Neuronal stem cell (in vitro differentiated cells): ENCODE measurements around the gene OR13C2.

Experiments used
- DNase-seq: peaks from one replicate; pipeline ENCODE4 v3.0.0-alpha.2; 2013; ENCODE audit warnings: low spot score
- H2AFZ ChIP-seq: one replicate; pipeline ENCODE4 v1.6.1; 2013; ENCODE audit warnings: mild to moderate bottlenecking, low read length, inconsistent platforms
- H2AK5ac ChIP-seq: 2 replicates; pipeline ENCODE4 v1.6.1; 2013; ENCODE audit warnings: low read depth, mild to moderate bottlenecking, inconsistent platforms, low read length, moderate library complexity, mixed read lengths
- H2BK120ac ChIP-seq: 2 replicates; pipeline ENCODE4 v1.6.1; 2013; ENCODE audit warnings: low read depth, mild to moderate bottlenecking, inconsistent platforms, low read length, moderate library complexity, mixed read lengths
- H2BK12ac ChIP-seq: one replicate; pipeline ENCODE4 v1.6.1; 2013; ENCODE audit warnings: low read length, inconsistent platforms
- H2BK15ac ChIP-seq: 2 replicates; pipeline ENCODE4 v1.6.1; 2013; ENCODE audit warnings: mild to moderate bottlenecking, low read length, inconsistent platforms, mixed read lengths
- H2BK5ac ChIP-seq: one replicate; pipeline ENCODE4 v1.6.1; 2013; ENCODE audit warnings: inconsistent platforms, mild to moderate bottlenecking, low read length, moderate library complexity
- H3K14ac ChIP-seq: one replicate; pipeline ENCODE4 v1.6.1; 2013; ENCODE audit warnings: low read length, inconsistent platforms
- H3K18ac ChIP-seq: 2 replicates; pipeline ENCODE4 v1.6.1; 2013; ENCODE audit warnings: low read length, inconsistent platforms
- H3K23ac ChIP-seq: 2 replicates; pipeline ENCODE4 v1.6.1; 2013; ENCODE audit warnings: low read depth, mild to moderate bottlenecking, mixed read lengths, low read length, inconsistent platforms; ENCODE audit not compliant: poor library complexity
- H3K27ac ChIP-seq: replicated peaks from 3 replicates; pipeline ENCODE4 v1.5.1; 2013; ENCODE audit warnings: low read length, inconsistent platforms
- H3K27me3 ChIP-seq, 3 experiments: 2 replicates each; pipeline ENCODE4 v1.6.1; 2013; ENCODE audit warnings: low read length in 3 of 3, mild to moderate bottlenecking in 2 of 3, inconsistent platforms in 1 of 3, low read depth in 1 of 3, mixed read lengths in 1 of 3, moderate library complexity in 1 of 3; ENCODE audit not compliant: control insufficient read depth in 3 of 3, insufficient read depth in 3 of 3
- H3K36me3 ChIP-seq, 2 donors: replicated peaks in 1 of 2; 2 replicates each; pipeline ENCODE4 v1.6.1; 2013; ENCODE audit warnings: low read length in 2 of 2; ENCODE audit not compliant: control insufficient read depth in 2 of 2, insufficient read depth in 2 of 2
- H3K4ac ChIP-seq: 2 replicates; pipeline ENCODE4 v1.6.1; 2013; ENCODE audit warnings: inconsistent platforms, mild to moderate bottlenecking, low read length, moderate library complexity
- H3K4me1 ChIP-seq, 2 donors: 1 replicate in 1 of 2; 2 replicates in 1 of 2; pipeline ENCODE4 v1.6.1; 2013; ENCODE audit warnings: low read length in 2 of 2, low read depth in 1 of 2; ENCODE audit not compliant: control insufficient read depth in 2 of 2, insufficient read depth in 1 of 2
- H3K4me2 ChIP-seq: one replicate; pipeline ENCODE4 v1.6.1; 2013; ENCODE audit warnings: mild to moderate bottlenecking, low read length, inconsistent platforms; ENCODE audit not compliant: insufficient read depth, poor library complexity, severe bottlenecking
- H3K4me3 ChIP-seq, 2 donors: 2 replicates each; pipeline ENCODE4 v1.5.1; 2013; ENCODE audit warnings: low read length in 2 of 2, mild to moderate bottlenecking in 2 of 2, inconsistent platforms in 1 of 2, moderate library complexity in 1 of 2
- H3K79me1 ChIP-seq: one replicate; pipeline ENCODE4 v1.6.1; 2013; ENCODE audit warnings: low read depth, mild to moderate bottlenecking, inconsistent platforms, low read length, moderate library complexity
- H3K9ac ChIP-seq: one replicate; pipeline ENCODE4 v1.6.1; 2013; ENCODE audit warnings: mild to moderate bottlenecking, low read depth, low read length, inconsistent platforms; ENCODE audit not compliant: poor library complexity
- H3K9me3 ChIP-seq, 2 donors: replicated peaks in 1 of 2; 2 replicates each; pipeline versions ENCODE3 to v1.6.1; 2013; ENCODE audit warnings: low read length in 2 of 2, mild to moderate bottlenecking in 2 of 2, inconsistent platforms in 1 of 2, low read depth in 1 of 2, mixed read lengths in 1 of 2, moderate library complexity in 1 of 2; ENCODE audit not compliant: control insufficient read depth in 2 of 2, insufficient read depth in 1 of 2
- H4K8ac ChIP-seq: one replicate; pipeline ENCODE4 v1.6.1; 2013; ENCODE audit warnings: low read depth, mild to moderate bottlenecking, inconsistent platforms, low read length, moderate library complexity
- H4K91ac ChIP-seq: one replicate; pipeline ENCODE4 v1.6.1; 2013; ENCODE audit warnings: low read length, low read depth, mild to moderate bottlenecking, inconsistent platforms; ENCODE audit not compliant: poor library complexity
- WGBS, 2 donors: extraction: QIAGEN DNeasy Blood & Tissue Kit; methylation state at CpG; one replicate each; pipeline ENCODE4 v1.1.7; 2013; ENCODE audit warnings: missing lambda C conversion rate in 2 of 2, mixed read lengths in 1 of 2; ENCODE audit not compliant: insufficient read length in 2 of 2, insufficient replicate concordance in 1 of 2; ENCODE audit errors: extremely low coverage in 2 of 2; 5-methylcytosine and 5-hydroxymethylcytosine counted together

Gene OR13C2

DNA sequence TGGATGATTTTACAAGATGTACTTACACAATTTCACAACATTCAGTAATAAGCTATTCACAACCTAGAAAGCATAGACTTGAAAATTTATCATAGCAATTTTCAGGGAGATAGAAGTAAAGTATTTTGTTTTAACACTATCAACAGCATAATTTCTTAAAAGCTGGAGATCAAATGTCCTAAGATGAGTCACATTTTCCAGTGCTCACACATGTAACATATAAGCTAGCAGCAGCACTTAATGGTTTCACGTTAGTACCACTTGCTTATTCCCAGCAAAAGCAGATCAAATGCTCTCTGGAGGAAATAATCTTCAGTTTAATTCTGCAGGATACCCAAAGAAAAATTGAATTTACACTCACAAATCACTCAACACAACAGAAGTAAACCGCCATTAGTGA lies 30.0 kb downstream of the OR13C2 start:
- H3K4me3 ChIP-seq, result no peak overlapping the region
- no peaks in the 10 kb centered on the region for H3K79me1 ChIP-seq
- no peak overlapping the region for H2AFZ ChIP-seq
- no peak overlapping the region for H3K4me2 ChIP-seq
- H2BK12ac ChIP-seq, result no peak overlapping the region
- WGBS, 2 donors, result no CpG with 5 or more reads among the region's 2 CpGs
- no peak overlapping the region for H3K27ac ChIP-seq
- H4K8ac ChIP-seq, result no peak overlapping the region
- no peak overlapping the region for H3K18ac ChIP-seq
- no peak overlapping the region for H2BK5ac ChIP-seq
- no peaks in the 10 kb centered on the region for H3K27me3 ChIP-seq
- H3K23ac ChIP-seq, result no peak overlapping the region
- no peaks in the 10 kb centered on the region for H3K36me3 ChIP-seq
- H2BK15ac ChIP-seq, result no peak overlapping the region
- no peak overlapping the region for H2BK120ac ChIP-seq
- H3K4ac ChIP-seq, result no peak overlapping the region
- no peak overlapping the region for H3K9ac ChIP-seq
- no peaks in the 10 kb centered on the region for H3K9me3 ChIP-seq
- no peaks in the 10 kb centered on the region for H3K4me1 ChIP-seq
- H2AK5ac ChIP-seq, result no peak overlapping the region
- no peak overlapping the region for H3K14ac ChIP-seq
- H4K91ac ChIP-seq, result no peak overlapping the region
- no peak for DNase-seq

DNA sequence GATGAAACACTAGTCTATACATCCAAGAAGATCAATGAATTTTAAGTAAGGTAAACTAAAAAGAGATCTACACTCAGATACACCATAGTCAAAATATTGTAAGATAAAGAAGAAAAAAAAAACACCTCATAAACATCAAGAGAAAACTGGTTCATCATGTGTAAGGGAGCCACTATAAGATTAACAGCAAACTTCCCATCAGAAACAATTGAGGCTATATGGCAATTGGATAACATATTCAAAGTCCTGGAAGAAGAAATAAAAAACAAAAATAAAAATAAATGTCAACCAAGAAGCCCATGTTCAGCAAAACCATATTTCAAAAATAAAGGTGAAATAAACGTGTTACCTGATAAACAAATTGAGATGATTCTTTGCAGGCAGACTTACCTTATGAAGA lies 32.8 kb downstream of the OR13C2 start:
- H3K4me1 ChIP-seq, result no peaks in the 10 kb centered on the region
- WGBS, 2 donors, result no CpG with 5 or more reads among the region's 1 CpG

DNA sequence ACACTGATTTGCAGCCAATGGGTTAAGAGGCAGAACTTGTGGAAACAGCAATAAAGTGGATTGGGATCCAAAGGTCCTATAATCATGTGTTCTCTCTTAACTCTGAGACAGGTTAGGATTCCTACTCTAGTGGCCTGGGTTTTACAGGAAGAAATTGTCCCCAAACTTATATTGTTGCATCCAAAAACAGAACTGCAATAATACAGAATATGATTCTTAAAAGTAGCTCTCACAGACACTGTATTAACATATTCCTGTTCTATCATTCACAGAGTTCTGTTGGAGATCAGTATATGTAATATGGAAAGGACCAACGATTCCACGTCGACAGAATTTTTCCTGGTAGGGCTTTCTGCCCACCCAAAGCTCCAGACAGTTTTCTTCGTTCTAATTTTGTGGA lies 36.6 kb downstream of the OR13C2 start, which contains the start of gene OR13C8:
Gene OR13C8 (plus strand): TSS at position 301 of the 400 bp plus-strand sequence. CDS start 0 bp downstream, at position 301.
- Histone ChIP-seq H2BK12ac (no peak within 1 kb of the TSS), H4K8ac (no peak within 1 kb of the TSS), H3K4me3 (no peak within 1 kb of the TSS), H4K91ac (no peak within 1 kb of the TSS), H3K36me3 (no peaks in the 10 kb centered on the region), H3K4ac (no peak within 1 kb of the TSS), H2AK5ac (no peak within 1 kb of the TSS), H3K23ac (no peak within 1 kb of the TSS), H2AFZ (no peak within 1 kb of the TSS), H3K14ac (no peak within 1 kb of the TSS), H3K27ac (no peak within 1 kb of the TSS), H2BK5ac (no peak within 1 kb of the TSS), H3K27me3 (no peaks in the 10 kb centered on the region), H2BK15ac (no peak within 1 kb of the TSS), H3K18ac (no peak within 1 kb of the TSS), H3K4me2 (no peak within 1 kb of the TSS), H3K79me1 (no peaks in the 10 kb centered on the region), H2BK120ac (no peak within 1 kb of the TSS), H3K9ac (no peak within 1 kb of the TSS), H3K4me1 (peaks cover 0 to 2% of the 10 kb centered on the region in 2 donors), H3K9me3 (no peaks in the 10 kb centered on the region)
- WGBS, 2 donors, result no CpG with 5 or more reads among the region's 4 CpGs
- no peak for DNase-seq

More for the DNA sequence above, 32.8 kb downstream of the OR13C2 start:
- Histone ChIP-seq H3K14ac (no peak overlapping the region), H4K8ac (no peak overlapping the region), H3K4ac (no peak overlapping the region), H2BK120ac (no peak overlapping the region), H3K23ac (no peak overlapping the region), H2AFZ (no peak overlapping the region), H2BK15ac (no peak overlapping the region), H3K18ac (no peak overlapping the region), H3K36me3 (no peaks in the 10 kb centered on the region), H3K27me3 (no peaks in the 10 kb centered on the region), H3K27ac (no peak overlapping the region), H3K4me3 (no peak overlapping the region), H2BK12ac (no peak overlapping the region), H4K91ac (no peak overlapping the region), H3K4me2 (no peak overlapping the region), H2AK5ac (no peak overlapping the region), H2BK5ac (no peak overlapping the region), H3K79me1 (no peaks in the 10 kb centered on the region), H3K9ac (no peak overlapping the region), H3K9me3 (no peaks in the 10 kb centered on the region)
- no peak for DNase-seq

DNA sequence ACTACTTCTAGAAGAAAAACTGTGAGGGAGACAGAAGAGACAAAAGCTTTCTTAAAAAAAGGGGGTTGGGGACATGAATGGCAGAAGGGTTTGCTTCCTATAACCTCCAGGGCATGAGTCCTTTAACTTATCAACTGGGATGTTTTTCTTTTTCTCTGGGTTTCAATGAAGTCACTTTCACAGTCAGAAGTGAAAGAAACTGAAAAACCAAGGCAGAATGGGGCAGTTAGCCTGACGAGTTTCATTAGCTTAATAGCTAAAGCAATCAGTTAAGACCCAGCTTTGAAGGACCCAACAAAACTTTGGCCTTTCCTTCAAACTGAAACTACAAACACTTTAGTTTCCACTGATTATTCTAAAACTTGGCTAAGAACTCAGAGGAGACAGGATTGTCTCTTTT lies 41.1 kb downstream of the OR13C2 start:
- Histone ChIP-seq H2BK12ac (no peak overlapping the region), H3K23ac (no peak overlapping the region), H4K8ac (no peak overlapping the region), H3K9me3 (no peaks in the 10 kb centered on the region), H3K27me3 (no peaks in the 10 kb centered on the region), H2AK5ac (no peak overlapping the region), H2AFZ (no peak overlapping the region), H2BK5ac (no peak overlapping the region), H2BK15ac (no peak overlapping the region), H3K4me1 (peaks cover 0 to 2% of the 10 kb centered on the region in 2 donors), H3K4me3 (no peak overlapping the region), H3K9ac (no peak overlapping the region), H2BK120ac (no peak overlapping the region), H3K4ac (no peak overlapping the region), H3K27ac (peak overlapping the region; percentile 27), H3K4me2 (no peak overlapping the region), H3K79me1 (no peaks in the 10 kb centered on the region), H3K36me3 (no peaks in the 10 kb centered on the region), H4K91ac (no peak overlapping the region), H3K18ac (no peak overlapping the region), H3K14ac (no peak overlapping the region)
- no peak for DNase-seq
- WGBS, 2 donors, result no CpG with 5 or more reads among the region's 1 CpG
